GM12865 (cell line): ENCODE data around the gene CFAP299.
"Not testable (repeated sequence)": the region's sequence is repeated elsewhere in the genome, so short reads cannot be mapped to it uniquely, and the experiment has no call there.

Experiments
- DNase-seq: peaks from one replicate; pipeline ENCODE4 v3.0.0; 2010; ENCODE audit warnings: low read depth
- H3K4me3 ChIP-seq: 2 replicates; pipeline ENCODE4 v1.5.1; 2011; ENCODE audit warnings: mild to moderate bottlenecking, low read depth, low read length, control low read depth
- TF ChIP-seq, protein P1 (sequence below): IDR thresholded peaks from 2 replicates; pipeline ENCODE4 v1.5.1; 2011; ENCODE audit warnings: low read length, control low read depth, low read depth, inconsistent platforms; ENCODE audit not compliant: insufficient read depth; ENCODE audit errors: missing control alignments

CFAP299 gene

DNA sequence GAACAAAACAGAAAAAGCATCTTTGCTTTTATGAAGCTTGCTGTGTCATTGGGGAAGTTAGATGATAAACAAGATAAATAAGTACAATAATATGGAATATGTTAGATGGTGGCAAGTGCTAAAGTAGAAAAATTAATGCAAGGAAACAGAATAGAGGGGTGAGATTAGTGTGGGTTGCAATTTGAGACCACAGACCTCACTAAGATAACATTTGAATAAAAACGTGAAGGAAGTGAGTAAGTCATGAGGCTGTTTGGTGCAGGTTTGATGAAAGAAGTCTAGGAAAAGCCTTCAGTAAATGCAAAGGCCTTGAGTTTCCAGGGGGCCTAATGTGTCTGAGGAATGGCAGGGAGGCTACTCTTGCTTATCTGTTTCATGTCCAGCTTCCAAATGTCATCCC, 102.5 kb downstream of the CFAP299 start:
- no peak for DNase-seq
- no peak overlapping the region for H3K4me3 ChIP-seq
- TF ChIP-seq, protein P1, sequence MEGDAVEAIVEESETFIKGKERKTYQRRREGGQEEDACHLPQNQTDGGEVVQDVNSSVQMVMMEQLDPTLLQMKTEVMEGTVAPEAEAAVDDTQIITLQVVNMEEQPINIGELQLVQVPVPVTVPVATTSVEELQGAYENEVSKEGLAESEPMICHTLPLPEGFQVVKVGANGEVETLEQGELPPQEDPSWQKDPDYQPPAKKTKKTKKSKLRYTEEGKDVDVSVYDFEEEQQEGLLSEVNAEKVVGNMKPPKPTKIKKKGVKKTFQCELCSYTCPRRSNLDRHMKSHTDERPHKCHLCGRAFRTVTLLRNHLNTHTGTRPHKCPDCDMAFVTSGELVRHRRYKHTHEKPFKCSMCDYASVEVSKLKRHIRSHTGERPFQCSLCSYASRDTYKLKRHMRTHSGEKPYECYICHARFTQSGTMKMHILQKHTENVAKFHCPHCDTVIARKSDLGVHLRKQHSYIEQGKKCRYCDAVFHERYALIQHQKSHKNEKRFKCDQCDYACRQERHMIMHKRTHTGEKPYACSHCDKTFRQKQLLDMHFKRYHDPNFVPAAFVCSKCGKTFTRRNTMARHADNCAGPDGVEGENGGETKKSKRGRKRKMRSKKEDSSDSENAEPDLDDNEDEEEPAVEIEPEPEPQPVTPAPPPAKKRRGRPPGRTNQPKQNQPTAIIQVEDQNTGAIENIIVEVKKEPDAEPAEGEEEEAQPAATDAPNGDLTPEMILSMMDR = no peak

DNA sequence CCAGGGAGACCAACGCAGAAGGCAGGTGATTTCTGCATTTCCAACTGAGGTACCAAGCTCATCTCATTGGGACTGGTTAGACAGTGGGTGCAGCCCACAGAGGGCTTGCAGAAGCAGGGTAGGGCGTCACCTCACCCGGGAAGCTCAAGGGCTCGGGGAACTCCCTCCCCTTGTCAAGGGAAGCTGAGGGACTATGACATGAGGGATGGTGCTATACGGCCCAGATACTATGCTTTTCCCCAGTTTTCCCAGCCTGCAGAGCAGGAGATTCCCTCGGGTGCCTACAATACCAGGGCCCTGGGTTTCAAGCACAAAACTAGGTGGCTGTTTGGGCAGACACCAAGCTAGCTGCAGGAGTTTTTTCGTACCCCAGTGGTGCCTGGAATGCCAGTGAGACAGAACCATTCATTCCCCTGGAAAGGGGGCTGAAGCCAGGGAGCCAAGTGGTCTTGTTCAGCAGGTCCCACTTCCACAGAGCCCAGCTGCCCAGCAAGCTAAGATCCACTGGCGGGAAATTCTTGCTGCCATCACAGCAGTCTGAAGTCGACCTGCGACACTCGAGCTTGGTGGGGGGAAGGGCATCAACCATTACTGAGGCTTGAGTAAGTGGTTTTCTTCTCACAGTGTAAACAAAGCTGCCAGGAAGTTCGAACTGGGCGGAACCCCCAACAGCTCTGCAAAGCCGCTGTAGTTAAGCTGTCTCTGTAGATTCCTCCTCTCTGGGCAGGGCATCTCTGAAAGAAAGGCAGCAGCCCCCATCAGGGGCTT, 103.9 kb downstream of the CFAP299 start:
- H3K4me3 ChIP-seq, DNase-seq: not testable (repeated sequence)

DNA sequence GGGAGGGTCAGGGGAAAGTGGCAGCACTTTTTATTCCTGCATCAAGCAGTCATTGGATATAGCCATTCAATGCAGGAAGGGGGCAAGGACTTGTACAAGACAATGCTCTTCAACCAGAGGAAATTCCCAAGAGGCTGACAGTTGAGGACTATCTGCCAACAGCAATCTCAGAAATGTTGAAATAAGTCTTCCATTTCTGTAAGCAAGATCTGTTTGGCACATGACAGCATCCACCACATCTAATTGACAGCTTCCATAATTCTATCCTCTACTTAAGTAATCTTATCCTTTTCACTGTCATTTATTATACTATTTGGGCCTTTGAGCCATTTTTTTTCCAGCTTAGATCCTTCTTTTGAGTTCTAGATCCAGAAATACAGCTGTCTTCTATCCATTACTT, 110.7 kb downstream of the CFAP299 start:
- H3K4me3 ChIP-seq = no peak overlapping the region
- TF ChIP-seq, protein P1 = no peak
- DNase-seq = no peak

DNA sequence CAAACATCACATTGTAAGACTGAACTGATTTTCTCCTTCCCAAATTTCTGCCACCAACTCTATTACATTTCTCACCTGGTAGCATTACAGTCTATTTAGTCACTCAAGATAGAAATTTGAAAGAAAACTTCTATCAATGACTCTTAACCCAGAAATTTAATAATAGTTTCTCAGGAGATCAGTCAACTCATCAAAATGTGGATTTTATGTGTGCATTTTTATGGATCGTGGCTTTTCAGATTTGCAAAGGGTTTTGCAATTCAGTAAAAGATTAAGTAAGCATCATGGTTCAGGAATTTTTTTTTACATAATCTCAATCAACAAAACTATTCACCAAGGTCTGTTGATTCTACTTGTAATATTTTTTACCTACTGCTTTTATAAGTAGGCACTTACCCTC, 111.1 kb downstream of the CFAP299 start:
- no peak overlapping the region for H3K4me3 ChIP-seq
- DNase-seq = no peak
- TF ChIP-seq, protein P1 = no peak

DNA sequence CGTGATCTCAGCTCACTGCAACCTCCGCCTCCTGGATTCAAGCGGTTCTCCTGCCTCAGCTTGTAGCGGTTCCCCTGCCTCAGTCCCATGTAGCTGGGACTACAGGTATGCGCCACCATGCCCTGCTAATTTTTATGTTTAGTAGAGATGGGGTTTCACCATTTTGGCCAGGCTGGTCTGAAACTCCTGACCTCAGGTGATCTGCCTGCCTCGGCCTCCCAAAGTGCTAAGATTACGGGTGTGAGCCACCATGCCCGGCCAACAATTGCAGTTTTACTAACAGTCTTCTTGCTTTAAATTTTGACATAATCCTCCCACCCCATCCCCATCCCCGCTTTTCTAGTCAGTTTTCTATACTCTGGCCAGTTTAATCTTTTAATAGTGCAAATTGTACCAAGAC, 112.0 kb downstream of the CFAP299 start:
- no peak overlapping the region for H3K4me3 ChIP-seq
- TF ChIP-seq, protein P1 = no peak
- no peak for DNase-seq

DNA sequence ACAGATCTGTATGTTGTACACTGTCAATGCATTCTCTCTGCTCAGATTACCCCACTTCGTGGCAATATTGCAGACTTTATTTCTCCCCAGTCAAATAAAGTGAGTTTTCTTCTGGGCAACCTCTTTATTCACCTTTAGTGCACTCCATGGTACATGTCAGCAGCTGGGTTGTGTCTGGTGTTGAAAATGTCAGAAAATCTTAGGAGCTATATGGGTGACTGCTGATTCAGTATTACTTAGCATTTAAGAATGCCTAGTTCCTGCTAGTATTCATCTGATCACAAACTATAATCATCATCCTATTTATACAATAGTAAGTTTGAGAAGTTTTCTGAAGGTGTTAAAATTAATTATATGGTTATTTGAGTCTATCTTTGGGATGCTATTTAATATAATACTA, 112.5 kb downstream of the CFAP299 start:
- TF ChIP-seq, protein P1 = no peak
- no peak for DNase-seq
- no peak overlapping the region for H3K4me3 ChIP-seq

DNA sequence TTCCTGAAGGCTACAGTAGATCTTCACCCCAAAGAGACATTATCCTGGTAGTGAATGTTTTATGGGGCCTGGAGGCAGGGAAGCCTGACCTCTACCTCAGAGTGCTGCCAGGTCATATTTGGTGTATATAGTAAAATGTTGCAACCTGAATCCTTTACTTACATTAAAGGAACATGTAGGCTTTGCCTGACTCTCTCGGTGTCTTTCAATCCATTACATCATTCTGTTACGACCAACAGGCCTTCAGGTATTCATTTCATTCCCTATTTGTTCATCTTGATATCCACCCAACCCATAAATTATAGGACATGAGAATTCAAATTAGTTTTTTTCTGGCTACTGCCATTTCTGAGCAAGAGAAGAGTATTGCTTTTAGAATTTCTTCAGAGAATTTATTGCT, 116.5 kb downstream of the CFAP299 start:
- no peak overlapping the region for H3K4me3 ChIP-seq
- TF ChIP-seq, protein P1 = no peak
- DNase-seq = no peak
